ENCODE data around the gene TANC1. TPM values are rescaled to one million over a fixed set of nuclear protein-coding genes. Genes with fewer than 3 reads are reported as not detected.
A peak's percentile ranks its signal among the peaks of the same experiment; 100 is the strongest.

TANC1 gene
- total RNA-seq, 2 donors from 2014 or later = 51.8 to 58.9 TPM

- no peak overlapping the region for H3K27ac ChIP-seq
- no peaks in the 10 kb centered on the region for H3K27me3 ChIP-seq
- peaks cover 37% of the 10 kb centered on the region for H3K36me3 ChIP-seq
- H3K4me1 ChIP-seq = peaks cover 0 to 7% of the 10 kb centered on the region in 2 donors
- no peak for TF ChIP-seq CTCF (IDR thresholded peaks at IDR 0.05)
- no peaks in the 10 kb centered on the region for H3K9me3 ChIP-seq
- DNase-seq (ENCODE audit: low spot score) = peak; percentile 52
- no peak overlapping the region for H3K4me3 ChIP-seq
Measured at GRCh38 chr2:159214325-159214865, 246.0 kb downstream of the TANC1 start.

DNA sequence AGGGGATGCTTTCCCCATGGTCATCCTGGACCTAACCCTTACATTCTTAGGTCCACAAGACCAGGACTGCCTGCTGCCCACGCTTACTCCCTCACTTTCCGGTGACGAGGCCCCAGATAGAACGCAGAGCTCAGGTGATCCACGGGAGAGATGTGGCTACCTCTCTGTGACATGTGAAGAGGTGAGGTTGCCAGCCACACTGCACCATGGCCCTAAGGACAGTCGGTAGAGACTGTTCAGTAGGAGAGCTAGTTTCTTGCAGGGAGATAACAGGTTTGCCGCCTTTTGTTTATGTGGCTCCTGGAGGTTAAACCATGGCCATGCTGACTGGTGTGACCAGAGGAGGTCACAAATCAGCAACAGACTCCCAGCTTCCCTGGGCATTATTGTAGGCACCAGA is 246.7 kb downstream of the TANC1 start:
- Histone ChIP-seq H3K9me3 (no peaks in the 10 kb centered on the region), H3K4me1 (peaks cover 0 to 7% of the 10 kb centered on the region in 2 donors), H3K4me3 (no peak overlapping the region), H3K27ac (no peak overlapping the region), H3K27me3 (no peaks in the 10 kb centered on the region), H3K36me3 (peaks cover 44% of the 10 kb centered on the region)
- no peak for TF ChIP-seq CTCF (IDR thresholded peaks at IDR 0.05)
- DNase-seq (ENCODE audit: low spot score) = no peak

GRCh38 chr2:159217676-159218075 is 249.2 kb downstream of the TANC1 start:
- H3K4me3 ChIP-seq = no peak overlapping the region
- H3K36me3 ChIP-seq = peaks cover 70% of the 10 kb centered on the region
- no peak for DNase-seq (ENCODE audit: low spot score)
- no peak for TF ChIP-seq CTCF (IDR thresholded peaks at IDR 0.05)
- H3K27ac ChIP-seq = no peak overlapping the region
- peaks cover 0 to 7% of the 10 kb centered on the region in 2 donors for H3K4me1 ChIP-seq
- no peaks in the 10 kb centered on the region for H3K9me3 ChIP-seq
- no peaks in the 10 kb centered on the region for H3K27me3 ChIP-seq

GRCh38 chr2:159218389-159218788 is 249.9 kb downstream of the TANC1 start:
- no peak for DNase-seq (ENCODE audit: low spot score)
- no peak overlapping the region for H3K4me3 ChIP-seq
- H3K36me3 ChIP-seq = peaks cover 75% of the 10 kb centered on the region

GRCh38 chr2:159219394-159219998 is 251.1 kb downstream of the TANC1 start:
- DNase-seq (ENCODE audit: low spot score) = no peak
- Histone ChIP-seq H3K4me3 (no peak overlapping the region), H3K9me3 (no peaks in the 10 kb centered on the region), H3K36me3 (peaks cover 82% of the 10 kb centered on the region), H3K27me3 (no peaks in the 10 kb centered on the region), H3K4me1 (peaks cover 0 to 5% of the 10 kb centered on the region in 2 donors), H3K27ac (no peak overlapping the region)
- TF ChIP-seq CTCF (IDR thresholded peaks at IDR 0.05) = no peak

More at GRCh38 chr2:159218389-159218788, 249.9 kb downstream of the TANC1 start:
- Histone ChIP-seq H3K4me1 (peaks cover 0 to 7% of the 10 kb centered on the region in 2 donors), H3K27me3 (no peaks in the 10 kb centered on the region), H3K27ac (no peak overlapping the region), H3K9me3 (no peaks in the 10 kb centered on the region)
- TF ChIP-seq CTCF (IDR thresholded peaks at IDR 0.05) = no peak

All from right atrium auricular region (tissue), 2 donors.